ENCODE results near the gene COQ2. TPM values are rescaled to one million over a fixed set of nuclear protein-coding genes. Genes with fewer than 3 reads are reported as not detected.

COQ2 gene
- total RNA-seq, 8 experiments from 2014 or later, result 5.6 to 26.2 (median 10.7) TPM

DNA sequence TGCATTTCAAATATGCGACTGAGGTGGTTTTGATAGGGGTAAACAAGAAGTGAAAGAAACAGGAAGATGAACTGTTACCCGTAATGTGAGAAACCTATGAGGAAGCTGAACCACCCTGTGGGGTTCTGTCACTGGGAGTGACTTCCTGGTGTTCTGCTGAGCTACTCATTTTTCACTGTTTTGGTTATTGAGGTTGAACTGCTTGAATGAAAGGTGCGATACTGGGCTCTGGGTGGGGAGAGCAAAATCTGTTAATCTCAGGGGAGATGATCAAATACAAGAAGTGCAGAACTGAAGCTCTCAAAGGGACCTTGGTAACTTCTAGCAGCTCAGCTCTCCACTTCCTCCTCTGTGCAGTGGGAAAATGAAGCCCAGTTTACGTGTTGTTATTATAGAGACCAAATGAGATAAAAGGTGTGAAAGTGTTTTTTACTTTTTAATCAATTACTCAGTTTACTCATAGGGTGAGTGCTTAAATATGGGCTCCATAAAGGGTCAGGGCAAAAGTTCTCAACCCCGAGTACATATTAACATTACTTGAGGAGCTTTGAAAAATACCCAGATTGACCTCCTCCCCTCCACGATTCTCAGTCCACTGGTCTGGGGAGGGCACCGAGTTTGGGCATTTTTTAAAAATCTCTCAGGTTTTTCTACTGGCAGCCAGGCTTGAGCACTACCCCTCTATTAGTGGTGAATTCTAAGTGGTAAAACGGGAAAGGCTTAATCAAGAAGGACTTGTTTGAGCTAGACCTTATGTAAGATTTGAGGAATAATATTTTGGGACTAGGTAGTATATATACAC is 66.7 kb downstream of the COQ2 start:
- ATAC-seq (replicated peaks in 6 of 8), result peak in 2 of 8 experiments; percentile 12 to 40

DNA sequence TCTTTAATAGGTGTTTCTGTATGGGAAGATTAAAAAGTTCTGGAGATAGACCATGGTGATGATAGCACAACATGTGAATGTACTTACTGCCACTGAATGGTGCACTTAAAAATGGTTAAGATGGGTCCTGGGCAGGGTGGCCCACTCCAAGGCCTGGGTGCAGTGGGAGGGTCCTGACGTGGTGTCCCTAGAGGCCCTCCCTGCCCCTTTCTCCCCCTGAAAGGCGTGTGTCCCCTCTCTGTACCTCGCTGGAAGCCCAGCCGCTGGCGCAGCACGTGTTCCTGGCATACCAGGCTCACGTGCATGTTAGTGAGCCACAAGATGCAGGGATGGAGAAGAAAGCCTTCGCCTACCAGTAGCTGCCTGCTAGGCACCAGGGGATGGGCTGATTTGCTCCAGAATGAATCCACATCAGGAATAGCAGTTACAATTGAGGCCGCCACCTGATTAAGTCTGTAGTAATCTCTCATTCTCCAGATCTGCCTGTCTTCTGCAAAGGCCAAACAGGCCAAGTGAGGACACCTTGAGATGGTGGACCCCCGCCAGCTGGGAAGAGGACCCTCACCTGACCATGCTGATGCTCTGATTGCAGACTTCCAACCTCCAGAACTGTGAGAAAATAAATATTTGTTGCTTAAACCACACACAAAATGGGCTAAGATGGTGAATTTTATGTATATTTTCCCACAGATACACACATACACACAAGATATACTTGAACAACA is 67.5 kb downstream of the COQ2 start:
- in situ Hi-C loops (cut with MboI; ENCODE audit: low pct_unique_long_range_greater_than_20kb in 2 of 9, low sequenced_read_pairs in 9 of 9, unreplicated experiment in 9 of 9), result no loop called here
- Histone ChIP-seq H3K4me1 (replicated peaks in 1 of 2) (peaks cover 5 to 6% of the 10 kb centered on the region in 2 donors), H3K4me3 (no peak overlapping the region), H3K27ac (no peak overlapping the region)
- ATAC-seq (replicated peaks in 6 of 8), result no peak
- 50 to 100% (median 90%) methylated on average over 2 to 3 of the region's 10 CpGs; no CpG with 5 or more reads in 5 of the 10 experiments for WGBS, 10 experiments

More for the DNA sequence above, 66.7 kb downstream of the COQ2 start:
- no peak overlapping the region for H3K4me3 ChIP-seq
- no peak overlapping the region for H3K27ac ChIP-seq
- peaks cover 2 to 5% of the 10 kb centered on the region in 2 donors for H3K4me1 ChIP-seq (replicated peaks in 1 of 2)
- in situ Hi-C loops (cut with MboI; ENCODE audit: low pct_unique_long_range_greater_than_20kb in 2 of 9, low sequenced_read_pairs in 9 of 9, unreplicated experiment in 9 of 9), result no loop called here
- WGBS, 10 experiments, result 79 to 100% (median 96%) methylated on average over 1 to 8 of the region's 8 CpGs

DNA sequence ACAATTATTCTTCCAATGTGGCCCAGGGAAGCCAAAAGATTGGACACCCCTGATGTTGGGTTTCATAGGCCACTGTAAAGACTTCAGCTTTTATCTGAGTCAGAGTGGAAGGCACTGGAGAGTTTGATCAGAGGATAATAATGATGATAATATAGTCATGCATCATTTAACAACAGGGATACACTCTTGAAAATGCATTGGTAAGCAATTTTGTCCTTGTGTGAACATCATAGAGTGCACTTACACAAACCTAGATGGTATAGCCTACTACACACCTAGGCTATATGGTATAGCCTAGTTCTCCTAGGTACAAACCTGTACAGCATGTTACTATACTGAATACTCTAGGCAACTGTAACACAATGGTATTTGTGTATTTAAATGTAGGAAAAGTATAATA is 70.5 kb downstream of the COQ2 start:
- Histone ChIP-seq H3K4me3 (no peak overlapping the region), H3K27ac (no peak overlapping the region), H3K4me1 (replicated peaks in 1 of 2) (peaks cover 2 to 16% of the 10 kb centered on the region in 2 donors)
- ATAC-seq (replicated peaks in 6 of 8), result no peak
- in situ Hi-C loops (cut with MboI; ENCODE audit: low pct_unique_long_range_greater_than_20kb in 2 of 9, low sequenced_read_pairs in 9 of 9, unreplicated experiment in 9 of 9), result no loop called here

Other genes with a start within 250 kb of the COQ2 start
- gene COPS4, start 249.6 kb downstream of the COQ2 start, total RNA-seq, result 100 to 1,000 TPM in 1 of 8 experiments, 10 to 100 TPM in 7; 41.4 to 121 (median 67.1) TPM
- 10 to 100 TPM in 1 of 8 experiments, 1 to 10 TPM in 2, under 1 TPM in 3, not detected in 2; 0.55 to 13.1 (median 1.5) TPM for gene PLAC8, start 170.1 kb downstream of the COQ2 start, total RNA-seq
- gene HPSE, start 50.0 kb upstream of the COQ2 start, total RNA-seq, result 1 to 10 TPM in 4 of 8 experiments, under 1 TPM in 4; 0.14 to 8.6 (median 0.86) TPM
- 10 to 100 TPM in 4 of 8 experiments, 1 to 10 TPM in 4; 8.2 to 18.7 (median 11.0) TPM for gene HELQ, start 171.0 kb upstream of the COQ2 start, total RNA-seq
- gene MRPS18C, start 171.3 kb upstream of the COQ2 start, total RNA-seq, result 10 to 100 TPM; 39.2 to 87.2 (median 48.5) TPM
- 10 to 100 TPM in 7 of 8 experiments, 1 to 10 TPM in 1; 7.9 to 15.1 (median 11.4) TPM for gene ABRAXAS1, start 200.3 kb upstream of the COQ2 start, total RNA-seq